OCI-LY7 (cell line): ENCODE measurements around the gene BHLHE40. TPM values are rescaled to one million over a fixed set of nuclear protein-coding genes. Genes with fewer than 3 reads are reported as not detected.

ENCODE experiments used
- BruUV-seq: library from RNA; stranded (reverse); fragments of 400-500 nt; replicated peaks from 2 replicates; lab custom pipeline; 2021; lab: Mats Ljungman, UMichigan
- CTCF ChIA-PET: fragments of 300-600 bp; sonication (Branson Sonifier 250); formaldehyde crosslinking; loops from one replicate; lab custom pipeline; 2022; ENCODE audit warnings: antibody characterized with exemption; ENCODE audit not compliant: unreplicated experiment; lab: Charles Lee
- POLR2A ChIA-PET: fragments of 300-600 bp; sonication (Branson Sonifier 250); formaldehyde crosslinking; loops from one replicate; lab custom pipeline; 2022; ENCODE audit warnings: antibody characterized with exemption; lab: Charles Lee
- DNase-seq: peaks from one replicate; pipeline ENCODE4 v3.0.0-alpha.2; 2015; ENCODE audit warnings: low spot score
- H2AFZ ChIP-seq: fragments of 200-600 bp; sonication (generic), shearing (Covaris generic); 2 replicates; pipeline ENCODE4 v1.6.1; 2014; ENCODE audit warnings: mild to moderate bottlenecking, antibody characterized with exemption, low read length, moderate library complexity
- H3K27ac ChIP-seq: fragments of 200-600 bp; sonication (generic); 2 replicates; pipeline ENCODE4 v1.5.1; 2014; ENCODE audit warnings: mixed run types, low read depth, mild to moderate bottlenecking, moderate library complexity, low read length, inconsistent platforms; ENCODE audit not compliant: poor library complexity, severe bottlenecking
- H3K36me3 ChIP-seq: fragments of 200-600 bp; sonication (generic); 2 replicates; pipeline ENCODE4 v1.6.1; 2014; ENCODE audit warnings: mild to moderate bottlenecking, antibody characterized with exemption, low read length, moderate library complexity, mixed read lengths; ENCODE audit not compliant: insufficient read depth
- H3K4me1 ChIP-seq: fragments of 200-600 bp; sonication (generic); 2 replicates; pipeline ENCODE4 v1.5.1; 2014; ENCODE audit warnings: mild to moderate bottlenecking, low read length; ENCODE audit not compliant: insufficient read depth, poor library complexity, severe bottlenecking
- H3K4me2 ChIP-seq: fragments of 200-600 bp; sonication (generic); 2 replicates; pipeline ENCODE4 v1.6.1; 2014; ENCODE audit warnings: mild to moderate bottlenecking, low read length
- H3K4me3 ChIP-seq: fragments of 200-600 bp; sonication (generic); 2 replicates; pipeline ENCODE4 v1.5.1; 2014; ENCODE audit warnings: mild to moderate bottlenecking, low read depth, low read length; ENCODE audit not compliant: poor library complexity, severe bottlenecking
- H3K79me2 ChIP-seq: fragments of 200-600 bp; sonication (generic); 2 replicates; pipeline ENCODE4 v1.6.1; 2016; ENCODE audit warnings: low read depth, mild to moderate bottlenecking, low read length, moderate library complexity, mixed read lengths; ENCODE audit not compliant: insufficient read depth
- H3K9me2 ChIP-seq: fragments of 200-600 bp; sonication (generic); 2 replicates; pipeline ENCODE4 v1.6.1; 2016; ENCODE audit warnings: mild to moderate bottlenecking, low read length, mixed read lengths; ENCODE audit not compliant: insufficient read depth
- H3K9me3 ChIP-seq: fragments of 200-600 bp; sonication (generic); 2 replicates; pipeline ENCODE4 v1.6.1; 2014; ENCODE audit warnings: mild to moderate bottlenecking, mixed run types, low read length, mixed read lengths
- H4K20me1 ChIP-seq: fragments of 200-600 bp; sonication (generic); 2 replicates; pipeline ENCODE4 v1.6.1; 2014; ENCODE audit warnings: mild to moderate bottlenecking, antibody characterized with exemption, low read length, moderate library complexity, mixed read lengths; ENCODE audit not compliant: insufficient read depth
- CTCF ChIP-seq: fragments of 200-600 bp; sonication (generic); conservative IDR thresholded peaks from 2 replicates; pipeline ENCODE4 v1.5.1; 2014; ENCODE audit warnings: mild to moderate bottlenecking, antibody characterized with exemption, low read length, moderate library complexity, mixed read lengths
- EZH2phosphoT487 ChIP-seq: fragments of 200-600 bp; sonication (generic); IDR thresholded peaks from 2 replicates; pipeline ENCODE4 v1.6.1; 2018; ENCODE audit warnings: low read depth, borderline replicate concordance, mild to moderate bottlenecking, mixed run types, antibody characterized with exemption, low read length, moderate library complexity, mixed read lengths
- intact Hi-C: fragments of 100-400 bp; cut with micrococcal nuclease; formaldehyde crosslinking; loops from one replicate; pipeline ENCODE4 v1.10.0; 2022; ENCODE audit not compliant: unreplicated experiment
- total RNA-seq, 2 experiments: library from RNA; depleted of rRNA in 1 of 2; stranded (reverse); fragments of >200 nt in 1 of 2; shearing (Covaris generic) in 1 of 2; gene quantifications; 2 replicates each; pipeline ENCODE4 v1.2.3, GENCODE V29; 2014 to 2022

Gene BHLHE40
- total RNA-seq, 2 experiments from 2014 or later: 0.11 to 0.35 TPM

DNA sequence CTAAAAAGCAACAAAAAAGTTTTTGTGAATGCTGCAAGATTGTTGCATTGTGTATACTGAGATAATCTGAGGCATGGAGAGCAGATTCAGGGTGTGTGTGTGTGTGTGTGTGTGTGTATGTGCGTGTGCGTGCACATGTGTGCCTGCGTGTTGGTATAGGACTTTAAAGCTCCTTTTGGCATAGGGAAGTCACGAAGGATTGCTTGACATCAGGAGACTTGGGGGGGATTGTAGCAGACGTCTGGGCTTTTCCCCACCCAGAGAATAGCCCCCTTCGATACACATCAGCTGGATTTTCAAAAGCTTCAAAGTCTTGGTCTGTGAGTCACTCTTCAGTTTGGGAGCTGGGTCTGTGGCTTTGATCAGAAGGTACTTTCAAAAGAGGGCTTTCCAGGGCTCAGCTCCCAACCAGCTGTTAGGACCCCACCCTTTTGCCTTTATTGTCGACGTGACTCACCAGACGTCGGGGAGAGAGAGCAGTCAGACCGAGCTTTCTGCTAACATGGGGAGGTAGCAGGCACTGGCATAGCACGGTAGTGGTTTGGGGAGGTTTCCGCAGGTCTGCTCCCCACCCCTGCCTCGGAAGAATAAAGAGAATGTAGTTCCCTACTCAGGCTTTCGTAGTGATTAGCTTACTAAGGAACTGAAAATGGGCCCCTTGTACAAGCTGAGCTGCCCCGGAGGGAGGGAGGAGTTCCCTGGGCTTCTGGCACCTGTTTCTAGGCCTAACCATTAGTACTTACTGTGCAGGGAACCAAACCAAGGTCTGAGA is 4.7 kb downstream of the BHLHE40 start:
- CTCF ChIA-PET: interaction anchor here (0.6 to 1.1 kb wide), 3 partner anchors 24 to 272 kb away, joined by 3 to 5 read pairs (median 4); no protein-coding TSS in a partner anchor
- H3K4me2 ChIP-seq: no peak overlapping the region
- peak; percentile 62 for DNase-seq
- no peaks in the 10 kb centered on the region for H3K9me2 ChIP-seq
- H4K20me1 ChIP-seq: no peaks in the 10 kb centered on the region
- H3K79me2 ChIP-seq: no peaks in the 10 kb centered on the region
- H2AFZ ChIP-seq: no peak overlapping the region
- no TSS peak for BruUV-seq
- peaks cover 20% of the 10 kb centered on the region for H3K4me1 ChIP-seq
- no peak for TF ChIP-seq EZH2phosphoT487
- no peak for TF ChIP-seq CTCF
- POLR2A ChIA-PET: interaction anchor here (0.6 to 2.0 kb wide), 3 partner anchors 10 to 528 kb away, joined by 3 to 7 read pairs (median 3); no protein-coding TSS in a partner anchor
- H3K36me3 ChIP-seq: no peaks in the 10 kb centered on the region
- no peak overlapping the region for H3K27ac ChIP-seq
- intact Hi-C loops: loop anchor here (2.0 to 5.0 kb wide), 2 partner anchors 27 to 73 kb away; no protein-coding TSS in a partner anchor
- no peak overlapping the region for H3K4me3 ChIP-seq
- H3K9me3 ChIP-seq: no peaks in the 10 kb centered on the region

DNA sequence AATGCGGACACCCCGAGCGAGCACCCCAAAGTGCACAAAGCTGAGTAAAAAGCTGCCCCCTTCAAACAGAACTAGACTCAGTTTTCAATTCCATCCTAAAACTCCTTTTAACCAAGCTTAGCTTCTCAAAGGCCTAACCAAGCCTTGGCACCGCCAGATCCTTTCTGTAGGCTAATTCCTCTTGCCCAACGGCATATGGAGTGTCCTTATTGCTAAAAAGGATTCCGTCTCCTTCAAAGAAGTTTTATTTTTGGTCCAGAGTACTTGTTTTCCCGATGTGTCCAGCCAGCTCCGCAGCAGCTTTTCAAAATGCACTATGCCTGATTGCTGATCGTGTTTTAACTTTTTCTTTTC is 5.3 kb downstream of the BHLHE40 start:
- Histone ChIP-seq H3K9me2 (no peaks in the 10 kb centered on the region), H4K20me1 (no peaks in the 10 kb centered on the region), H2AFZ (no peak overlapping the region), H3K36me3 (no peaks in the 10 kb centered on the region), H3K9me3 (no peaks in the 10 kb centered on the region), H3K27ac (no peak overlapping the region), H3K4me2 (no peak overlapping the region), H3K79me2 (no peaks in the 10 kb centered on the region), H3K4me3 (no peak overlapping the region), H3K4me1 (peaks cover 18% of the 10 kb centered on the region)
- ChIA-PET POLR2A (interaction anchor here (0.6 to 2.0 kb wide), 3 partner anchors 10 to 528 kb away, joined by 3 to 7 read pairs (median 3); no protein-coding TSS in a partner anchor), CTCF (interaction anchor here (0.6 to 1.1 kb wide), 3 partner anchors 23 to 273 kb away, joined by 3 to 5 read pairs (median 4); no protein-coding TSS in a partner anchor)
- TF ChIP-seq EZH2phosphoT487: no peak
- no peak for TF ChIP-seq CTCF
- DNase-seq: no peak
- no TSS peak for BruUV-seq
- intact Hi-C loops: loop anchor here (2.0 to 5.0 kb wide), 2 partner anchors 26 to 73 kb away; no protein-coding TSS in a partner anchor
